Mesenteric fat pad (tissue), 1 donor: ENCODE results near the gene LBH. TPM values are rescaled to one million over a fixed set of nuclear protein-coding genes. Genes with fewer than 3 reads are reported as not detected.
A peak's percentile ranks its signal among the peaks of the same experiment; 100 is the strongest.

ENCODE experiments used
- DNase-seq: peaks from one replicate; pipeline ENCODE4 v3.0.0-alpha.2; 2020; ENCODE audit warnings: low spot score
- total RNA-seq: library from RNA; stranded (reverse); fragmentation: NEBNext Ultra II Directional; extraction: Animal tissue kit (Norgen Biotek cat#: 25700); gene quantifications from one replicate; pipeline ENCODE4 v1.2.1, GENCODE V29; 2021
- donor health status: DM: yes; HTN: yes; CAD: no.

LBH gene
- total RNA-seq, 1 donor from 2014 or later: 34.9 TPM

- DNase-seq: no peak
These were observed 15.2 kb upstream of the LBH start for GRCh38 chr2:30216157-30216556.

- DNase-seq: peak; percentile 79
These were observed 13.5 kb upstream of the LBH start for GRCh38 chr2:30217644-30218337.

GRCh38 chr2:30218338-30218713, 13.0 kb upstream of the LBH start:
- no peak for DNase-seq

GRCh38 chr2:30218814-30219213, 12.5 kb upstream of the LBH start:
- DNase-seq: peak; percentile 20

GRCh38 chr2:30219886-30220875, 11.2 kb upstream of the LBH start:
- peak; percentile 67 for DNase-seq

- DNase-seq: peak; percentile 24
These were observed 9.8 kb upstream of the LBH start for GRCh38 chr2:30221531-30221930.

GRCh38 chr2:30222031-30222430, 9.3 kb upstream of the LBH start:
- DNase-seq: no peak

- peak; percentile 62 for DNase-seq
These were observed 8.5 kb upstream of the LBH start for GRCh38 chr2:30222636-30223360.

GRCh38 chr2:30223413-30223874, 7.9 kb upstream of the LBH start:
- peak; percentile 11 for DNase-seq

- DNase-seq: no peak
These were observed 7.2 kb upstream of the LBH start for GRCh38 chr2:30224151-30224550.

GRCh38 chr2:30225131-30225762, 6.1 kb upstream of the LBH start:
- no peak for DNase-seq

- no peak for DNase-seq
These were observed 4.9 kb upstream of the LBH start for GRCh38 chr2:30226144-30227032.

- no peak for DNase-seq
These were observed 1.7 kb upstream of the LBH start for GRCh38 chr2:30229596-30229995.

- no peak for DNase-seq
These were observed 680 bp upstream of the LBH start for GRCh38 chr2:30230497-30231211.

- DNase-seq: no peak
These were observed 864 bp downstream of the LBH start for GRCh38 chr2:30231996-30232800.

- no peak for DNase-seq
These were observed 1.4 kb downstream of the LBH start for GRCh38 chr2:30232801-30233130.

GRCh38 chr2:30233271-30234009, 2.1 kb downstream of the LBH start:
- peak; percentile 30 for DNase-seq
